Left renal cortex interstitium (tissue), 4 donors: ENCODE results near the gene TEP1. TPM values are rescaled to one million over a fixed set of nuclear protein-coding genes. Genes with fewer than 3 reads are reported as not detected.

Experiments used
- DNase-seq, 4 donors: peaks; one replicate each; pipeline ENCODE4 v3.0.0-alpha.2; 2013; ENCODE audit warnings: low read depth in 4 of 4, low spot score in 2 of 4, missing footprints in 1 of 4
- polyA plus RNA-seq, 4 donors: library from polyadenylated mRNA; unstranded; fragments of 120-200 nt; gene quantifications; one replicate each; pipeline ENCODE4 v1.2.1, GENCODE V29; 2013; ENCODE audit not compliant: insufficient read length in 4 of 4

The TEP1 gene
- polyA plus RNA-seq, 4 donors: 13.8 to 21.6 (median 16.7) TPM

- no peak for DNase-seq
Measured at GRCh38 chr14:20434701-20435581, 21.6 kb upstream of the TEP1 start.

DNA sequence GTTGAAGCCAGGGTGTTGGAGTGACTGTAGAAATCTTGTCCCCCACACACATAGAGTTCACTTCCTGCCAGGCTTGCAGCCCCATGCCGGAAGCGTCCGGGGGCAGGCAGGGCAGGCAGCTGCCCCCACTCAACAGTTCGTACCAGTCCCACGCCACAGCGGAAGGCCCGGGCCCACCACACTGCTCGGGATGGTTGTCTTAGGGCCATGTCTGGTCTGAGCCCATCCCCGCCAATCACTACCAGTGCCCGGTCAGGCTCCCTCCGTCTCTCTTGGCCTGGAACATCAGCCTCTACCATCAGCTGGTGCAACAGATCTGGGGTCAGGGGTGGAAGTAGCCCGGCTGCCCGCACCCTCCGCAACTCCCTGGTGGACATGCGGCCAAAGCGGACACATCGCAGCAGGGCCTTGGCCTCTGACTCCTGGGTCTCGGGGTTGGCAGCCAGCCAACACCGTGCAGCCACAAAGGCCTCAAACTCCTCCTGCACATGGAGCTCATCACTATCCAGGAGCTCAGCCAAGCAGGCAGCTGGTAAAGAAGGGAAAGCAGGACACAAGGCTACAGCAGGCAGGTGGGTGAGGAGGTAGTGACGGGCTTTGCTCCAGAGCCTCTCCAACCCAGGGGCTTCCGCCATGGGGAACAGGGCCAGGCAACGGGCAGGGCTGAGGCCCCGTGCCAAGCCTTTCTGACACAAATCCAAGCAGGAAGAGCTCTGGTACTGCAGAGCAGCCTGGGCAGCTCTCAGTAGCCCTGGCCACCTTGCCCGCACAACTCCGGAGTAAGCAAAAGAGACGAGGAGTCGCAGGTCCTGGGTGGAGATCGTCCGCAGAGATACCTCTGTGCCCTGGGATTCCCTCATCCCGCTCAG, 16.7 kb upstream of the TEP1 start:
- no peak for DNase-seq

GRCh38 chr14:20428802-20429201, 15.5 kb upstream of the TEP1 start:
- DNase-seq: no peak

GRCh38 chr14:20428010-20428365, 14.7 kb upstream of the TEP1 start:
- no peak for DNase-seq

DNA sequence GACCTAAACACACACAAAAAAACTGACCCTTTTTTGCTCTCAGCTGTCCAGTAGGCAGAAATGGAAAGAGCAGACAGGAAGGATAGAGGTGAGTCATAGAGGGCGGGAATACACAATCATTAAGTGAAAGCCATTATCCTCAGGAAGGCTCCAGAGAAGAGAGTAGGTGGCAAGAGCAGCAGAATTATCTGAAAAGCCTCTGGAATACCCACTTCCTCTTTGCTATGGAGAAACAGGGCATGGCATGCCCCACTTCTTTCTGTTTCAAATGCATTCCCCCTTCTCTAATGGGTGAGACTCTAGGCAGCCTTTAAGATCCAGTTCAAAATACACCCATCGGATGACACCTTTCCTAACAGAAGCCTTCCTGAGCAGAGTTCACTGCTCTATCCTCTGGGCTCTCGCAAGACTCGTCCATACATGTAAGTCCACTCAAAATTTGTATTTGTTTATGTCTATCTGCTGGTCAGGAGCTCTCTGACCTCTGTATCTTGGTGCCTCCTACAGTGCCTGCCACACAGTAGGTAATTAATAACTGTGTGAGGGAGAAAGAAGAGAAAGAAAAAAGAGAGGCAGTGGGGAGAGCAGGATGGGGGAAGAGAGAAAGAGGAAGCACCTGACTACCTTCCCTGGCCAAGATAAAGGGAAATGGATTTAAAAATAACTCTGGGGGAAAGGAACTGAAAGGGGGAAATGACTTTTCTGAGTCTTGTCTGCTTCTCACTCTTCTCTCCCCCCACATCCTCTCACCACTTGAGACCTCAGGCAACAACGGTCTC, 14.1 kb upstream of the TEP1 start:
- no peak for DNase-seq

- no peak for DNase-seq
Measured at GRCh38 chr14:20424851-20425250, 11.6 kb upstream of the TEP1 start.

- no peak for DNase-seq
Measured at GRCh38 chr14:20422886-20423285, 9.6 kb upstream of the TEP1 start.

DNA sequence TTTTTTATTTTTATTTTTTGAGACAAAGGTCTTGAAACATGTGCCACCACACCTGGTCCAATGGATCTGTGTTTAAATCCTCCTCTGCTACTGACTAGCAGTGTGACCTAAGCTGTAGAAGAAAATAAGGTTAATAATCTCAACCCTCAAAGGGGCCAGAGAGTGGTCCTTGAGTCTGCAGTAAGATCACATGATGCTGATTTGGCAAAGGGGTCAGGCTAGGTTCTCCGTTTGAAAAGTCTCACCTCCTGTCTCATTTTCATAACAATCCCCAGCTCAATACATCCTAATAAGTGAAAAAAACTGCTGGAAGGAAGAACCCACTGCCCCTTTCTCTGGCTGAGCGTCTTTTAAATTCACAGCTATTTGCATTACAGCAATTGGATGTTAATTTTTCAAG, 8.0 kb upstream of the TEP1 start:
- DNase-seq: no peak

- DNase-seq: no peak
Measured at GRCh38 chr14:20419419-20419818, 6.1 kb upstream of the TEP1 start.

DNA sequence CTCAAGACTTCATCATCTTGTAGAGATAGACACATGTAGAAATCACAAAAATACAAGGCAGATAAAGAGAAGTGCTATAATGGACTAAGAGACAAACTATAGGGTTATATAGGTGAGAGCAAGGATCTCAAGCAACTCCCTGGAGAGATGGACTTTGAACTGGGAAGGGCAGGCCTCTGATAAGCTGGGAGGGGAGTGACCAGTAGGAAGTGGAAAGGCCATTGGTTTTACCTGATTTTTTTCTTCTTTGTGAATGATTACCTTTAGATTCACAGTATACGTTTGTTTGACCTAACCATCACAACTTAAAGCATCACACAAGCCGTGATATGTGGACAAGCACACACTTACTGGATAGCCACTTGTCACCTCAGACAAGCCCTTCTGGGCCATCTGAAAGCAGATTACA, 5.2 kb upstream of the TEP1 start:
- DNase-seq: no peak

DNA sequence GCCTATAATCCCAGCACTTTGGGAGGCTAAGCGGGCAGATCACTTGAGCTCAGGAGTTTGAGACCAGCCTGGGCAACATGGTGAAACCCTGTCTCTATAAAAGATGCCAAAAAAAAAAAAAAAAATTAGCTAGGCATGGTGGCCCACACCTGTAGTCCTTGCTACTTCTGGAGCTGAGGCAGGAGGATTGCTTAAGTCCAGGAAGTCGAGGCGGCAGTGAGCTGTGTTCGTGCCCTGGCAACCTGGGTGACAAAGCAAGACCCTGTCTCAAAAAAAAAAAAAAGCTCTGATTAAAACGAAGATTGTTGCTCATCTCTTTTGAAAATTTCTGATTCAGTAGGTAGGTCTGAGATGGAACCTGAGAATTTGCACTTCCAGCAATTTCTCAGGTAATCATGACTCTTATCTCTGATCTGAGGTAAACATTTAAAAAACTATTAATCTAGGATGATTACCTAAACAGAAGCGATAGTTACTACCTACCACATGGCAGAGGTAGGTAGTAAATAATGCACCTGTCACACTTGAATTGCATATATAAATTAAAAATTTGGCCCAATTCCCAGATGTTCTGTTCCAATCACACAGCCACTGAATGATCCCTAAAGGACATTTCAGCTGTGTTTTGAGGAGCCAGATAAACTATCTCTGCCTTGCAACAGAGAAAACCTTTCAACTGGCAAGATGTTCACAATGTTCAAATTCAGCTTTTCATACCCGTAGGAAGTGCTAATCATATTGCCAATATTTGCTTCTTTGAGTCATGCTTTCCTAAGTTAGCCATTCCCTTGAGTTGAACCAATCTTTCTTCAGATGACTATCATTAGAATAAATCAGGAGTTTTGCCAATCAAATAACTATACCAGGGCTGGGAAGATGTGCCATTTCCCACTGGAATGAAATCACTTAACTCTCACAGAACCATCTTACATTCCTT, 4.2 kb upstream of the TEP1 start:
- DNase-seq: no peak

DNA sequence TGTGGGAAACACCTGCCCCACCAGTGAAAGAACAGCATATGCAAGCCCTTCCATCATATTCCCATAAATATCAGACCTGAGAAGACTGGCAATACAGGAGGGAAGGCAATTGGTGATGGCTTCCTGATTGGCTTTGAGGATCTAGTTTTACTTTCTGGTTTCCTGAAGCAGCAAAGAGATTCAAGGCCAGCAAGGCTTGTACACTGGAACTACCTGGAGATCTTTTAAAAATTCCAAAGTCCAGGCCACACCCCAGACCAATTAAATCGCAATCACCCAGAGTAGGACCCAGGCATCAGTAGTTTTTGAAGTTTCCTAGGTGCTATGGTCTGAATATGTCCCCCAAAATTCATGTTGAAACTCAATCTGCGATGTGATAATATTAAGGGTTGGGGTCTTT, 2.9 kb upstream of the TEP1 start:
- DNase-seq: no peak

- no peak for DNase-seq
Measured at GRCh38 chr14:20415782-20416206, 2.5 kb upstream of the TEP1 start.

GRCh38 chr14:20413744-20414082, 412 bp upstream of the TEP1 start:
- no peak for DNase-seq

DNA sequence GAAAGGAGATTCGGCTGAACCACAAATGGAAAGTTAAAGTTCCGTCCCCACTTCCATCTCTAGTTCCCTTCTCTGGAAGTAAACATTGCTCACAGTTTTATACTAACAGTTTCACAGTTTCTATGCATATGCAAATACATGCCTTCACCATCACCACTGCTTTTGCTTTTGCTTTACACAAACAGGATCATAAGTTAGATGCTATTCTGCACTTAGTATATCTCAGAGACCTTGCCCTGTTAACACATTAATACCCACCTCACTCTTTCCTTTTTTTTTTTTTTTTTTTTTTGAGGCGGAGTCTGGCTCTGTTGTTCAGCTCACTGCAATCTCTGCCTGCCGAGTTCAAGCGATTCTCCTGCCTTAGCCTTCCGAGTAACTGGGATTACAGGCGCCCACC, 890 bp downstream of the TEP1 start:
- no peak for DNase-seq

DNA sequence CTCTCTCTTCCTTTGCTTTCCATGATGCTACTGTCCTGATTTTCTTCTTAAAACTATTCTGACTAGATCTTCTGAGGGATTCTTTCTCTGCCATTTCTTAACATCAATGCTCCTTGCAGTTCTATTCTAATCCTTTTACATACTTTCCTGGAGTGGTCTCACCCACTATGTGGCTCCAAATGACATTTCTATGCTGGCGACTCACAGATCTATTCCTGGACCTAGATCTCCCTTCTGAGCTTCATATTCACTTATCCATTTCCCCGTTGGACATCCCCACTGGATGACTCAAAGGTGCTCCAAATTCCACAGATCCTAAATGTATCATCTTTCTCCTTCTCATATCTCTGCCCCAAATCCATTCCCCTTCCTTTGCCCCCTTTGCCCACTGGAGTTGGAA, 4.1 kb downstream of the TEP1 start:
- DNase-seq: no peak

DNA sequence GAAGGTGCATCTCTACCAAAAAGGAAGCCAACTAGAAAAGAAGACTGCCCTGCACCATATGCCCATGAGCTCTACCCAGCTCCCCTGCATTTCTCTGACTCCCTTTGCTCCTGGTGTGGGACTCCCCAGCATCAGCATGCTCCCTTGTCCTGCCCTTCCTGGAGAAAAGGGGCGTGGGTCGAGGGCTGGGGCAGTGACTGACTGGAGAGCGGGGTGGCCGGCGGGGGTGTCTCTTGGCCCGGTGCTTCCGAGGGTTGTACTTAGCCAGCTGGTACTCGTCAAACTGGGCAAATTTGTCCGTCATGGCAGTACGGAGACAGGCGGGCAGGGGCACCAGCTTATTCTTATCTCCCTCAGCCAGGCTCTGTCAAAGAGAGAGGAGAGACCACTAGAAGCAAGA, 9.8 kb downstream of the TEP1 start:
- DNase-seq: no peak

DNA sequence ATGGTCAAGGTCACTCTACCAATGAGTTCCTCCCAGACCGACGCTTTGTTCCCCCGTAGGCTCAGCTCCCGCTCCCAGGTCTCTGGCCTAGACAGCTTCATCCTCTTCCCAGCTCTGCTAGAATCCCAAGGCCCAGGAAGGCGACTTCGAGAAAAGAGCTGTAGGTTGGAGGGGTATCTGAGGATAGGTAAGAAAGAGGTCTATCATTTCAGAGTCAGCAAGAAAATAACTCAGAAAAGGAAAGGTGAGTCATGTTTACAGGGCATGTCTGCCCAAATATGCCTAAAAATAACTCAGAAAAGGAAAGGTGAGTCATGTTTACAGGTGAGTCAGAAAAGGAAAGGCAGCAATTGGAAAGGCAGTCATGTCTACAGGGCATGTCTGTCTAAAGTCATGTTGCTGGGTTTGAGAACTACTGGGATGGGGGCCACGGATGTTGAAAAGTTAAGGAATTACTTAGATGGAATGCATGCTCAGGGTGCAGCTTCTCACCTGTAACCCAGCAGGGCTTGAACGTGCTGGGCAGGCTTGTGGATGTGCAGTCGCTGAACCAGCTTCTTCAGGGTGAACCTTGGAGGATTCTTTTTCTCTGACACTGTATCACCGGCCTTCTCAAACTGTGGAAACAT, 12.2 kb downstream of the TEP1 start:
- DNase-seq: no peak

DNA sequence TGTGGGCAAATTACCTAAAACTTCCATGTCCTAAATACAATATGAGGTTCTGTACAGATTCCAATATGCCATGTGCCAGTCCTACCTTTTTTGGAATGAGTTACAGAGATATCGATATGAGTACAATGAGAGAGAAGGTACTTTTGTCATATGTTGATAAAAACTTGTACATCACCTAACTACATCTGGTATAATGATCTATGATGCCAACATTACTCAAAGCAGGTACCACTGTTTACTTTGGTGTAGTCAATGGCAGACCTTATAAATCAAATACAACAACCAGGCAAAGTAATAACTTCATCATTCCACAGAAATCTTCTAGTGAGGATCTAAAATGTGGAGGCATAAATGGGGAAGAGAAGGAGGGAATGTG, 12.7 kb downstream of the TEP1 start:
- DNase-seq: no peak

DNA sequence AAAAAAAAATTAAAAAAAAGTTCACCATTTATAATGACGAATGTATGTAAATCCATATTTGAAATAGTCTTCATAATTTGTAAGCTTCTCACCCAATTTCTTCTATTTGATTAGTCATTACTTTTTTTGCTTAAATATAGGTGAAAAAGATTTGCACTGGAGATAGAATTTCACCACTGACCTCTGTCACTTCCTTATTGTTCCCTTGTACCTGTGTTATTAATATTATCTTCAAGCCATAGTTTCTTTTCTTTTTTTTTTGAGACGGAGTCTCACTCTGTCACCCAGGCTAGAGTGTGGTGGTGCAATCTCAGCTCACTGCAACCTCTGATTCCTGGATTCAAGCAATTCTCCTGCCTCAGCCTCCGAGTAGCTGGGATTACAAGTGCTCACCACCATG, 15.8 kb downstream of the TEP1 start:
- DNase-seq: no peak
